Ovary (tissue), 9 donors: Measurements from ENCODE around the gene RPL22L1. TPM values are rescaled to one million over a fixed set of nuclear protein-coding genes. Genes with fewer than 3 reads are reported as not detected.
"Not testable (repeated sequence)": the region's sequence is repeated elsewhere in the genome, so short reads cannot be mapped to it uniquely, and the experiment has no call there.

Experiments used
- DNase-seq, 5 donors: peaks; one replicate each; pipeline ENCODE4 v3.0.0-alpha.2; 2019 to 2020
- H3K27ac ChIP-seq, 2 donors: fragments of 200-600 bp; one replicate each; pipeline versions ENCODE4 v1.5.1 to v1.8.0; 2019 to 2022
- H3K27me3 ChIP-seq: fragments of 200-600 bp; one replicate; pipeline ENCODE4 v1.8.0; 2022
- H3K36me3 ChIP-seq: fragments of 200-600 bp; sonication (generic); one replicate; pipeline ENCODE4 v1.5.1; 2019
- H3K4me1 ChIP-seq: one replicate; pipeline ENCODE4 v1.8.1; 2013; ENCODE audit warnings: mild to moderate bottlenecking, moderate library complexity; ENCODE audit not compliant: insufficient read depth
- H3K4me3 ChIP-seq: fragments of 200-600 bp; sonication (generic); one replicate; pipeline ENCODE4 v1.5.1; 2017
- H3K9me3 ChIP-seq, 2 donors: fragments of 200-600 bp in 1 of 2; sonication (generic) in 1 of 2; one replicate each; pipeline versions ENCODE4 v1.5.1 to v1.8.1; 2013 to 2019; ENCODE audit warnings: mild to moderate bottlenecking in 1 of 2, moderate library complexity in 1 of 2
- CTCF ChIP-seq, 3 donors: fragments of 450-650 bp in 2 of 3; fragments of 200-600 bp in 1 of 3; IDR thresholded peaks; one replicate each; pipeline versions ENCODE4 v1.5.1 to v1.8.0; 2016 to 2022; ENCODE audit warnings: antibody characterized with exemption in 3 of 3, mild to moderate bottlenecking in 1 of 3
- EP300 ChIP-seq: sonication (generic); formaldehyde crosslinking; IDR thresholded peaks from one replicate; pipeline ENCODE4 v1.6.1; 2017; ENCODE audit warnings: antibody characterized with exemption
- POLR2A ChIP-seq: fragments of 450-650 bp; IDR thresholded peaks from one replicate; pipeline ENCODE4 v1.6.1; 2017; ENCODE audit warnings: antibody characterized with exemption, mild to moderate bottlenecking, moderate library complexity
- WGBS, 3 donors: extraction: QIAGEN DNeasy Blood & Tissue Kit in 1 of 3; methylation state at CpG; one replicate each; pipeline versions ENCODE4 v1.1.5 to v1.1.7; 2013 to 2017; 5-methylcytosine and 5-hydroxymethylcytosine counted together
- intact Hi-C, 4 donors: fragments of 100-400 bp; cut with DNase I; formaldehyde crosslinking; loops; one replicate each; pipeline versions ENCODE4 v1.11.0 to v1.15.1; 2022 to 2023
- polyA plus RNA-seq, 2 donors: library from polyadenylated mRNA; stranded (reverse); fragments of 200-250 nt in 1 of 2; fragments of 350-450 nt in 1 of 2; fragmentation: Illumina TruSeq in 1 of 2; extraction: RNeasy Lipid Tissue Mini Kit (QIAGEN cat#74804) in 1 of 2; gene quantifications; one replicate each; pipeline ENCODE4 v1.2.3, GENCODE V29; 2013 to 2014
- total RNA-seq, 7 donors: library from RNA; depleted of rRNA in 2 of 7; stranded (reverse); fragments of >200 nt in 2 of 7; fragmentation: NEBNext Ultra II Directional in 3 of 7; extraction: Animal tissue kit (Norgen Biotek cat#: 25700) in 3 of 7; gene quantifications; one replicate each; pipeline versions ENCODE4 v1.1.0 to v1.2.4, GENCODE V29; 2016 to 2023
- donor health status: DM: no; HTN: no; CAD: no; lungs with moderate emphysema.
- donor health status: DM: no; HTN: no; CAD: no.
- donor health status: Bipolar disorder and iron deficiency.
- donor health status: DM: yes; HTN: yes; CAD: no.
- donor health status: DM: no; HTN: no; CAD: no.
- donor health status: DM: yes; HTN: yes; CAD: no.

The RPL22L1 gene
- total and polyA plus RNA-seq, 9 donors, result 41.7 to 171 (median 68.4) TPM

GRCh38 chr3:170835336-170835735 is 34.7 kb downstream of the RPL22L1 start:
- Histone ChIP-seq H3K4me3 (no peak overlapping the region), H3K27me3 (no peaks in the 10 kb centered on the region), H3K4me1 (peaks cover 6% of the 10 kb centered on the region), H3K27ac (no peak overlapping the region), H3K9me3 (no peaks in the 10 kb centered on the region), H3K36me3 (no peaks in the 10 kb centered on the region)
- TF ChIP-seq EP300 (no peak), CTCF (IDR thresholded peaks at IDR 0.05) (no peak), POLR2A (no peak)
- DNase-seq, result no peak
- 5 to 10% (median 7%) methylated on average over 3 of the region's 3 CpGs for WGBS, 3 donors
- intact Hi-C loops, result no loop called here

GRCh38 chr3:170830580-170830979 is 39.4 kb downstream of the RPL22L1 start:
- TF ChIP-seq CTCF (IDR thresholded peaks at IDR 0.05), result no peak
- TF ChIP-seq EP300, result no peak
- no peak for TF ChIP-seq POLR2A
- no peaks in the 10 kb centered on the region for H3K9me3 ChIP-seq
- no peaks in the 10 kb centered on the region for H3K27me3 ChIP-seq
- no peak overlapping the region for H3K4me3 ChIP-seq
- no peak overlapping the region for H3K27ac ChIP-seq
- intact Hi-C loops, result no loop called here
- no peak for DNase-seq
- no peaks in the 10 kb centered on the region for H3K36me3 ChIP-seq
- peaks cover 14% of the 10 kb centered on the region for H3K4me1 ChIP-seq
- 96 to 98% (median 97%) methylated on average over 4 of the region's 4 CpGs for WGBS, 3 donors

- Histone ChIP-seq H3K4me3 (no peak overlapping the region), H3K4me1 (peaks cover 12% of the 10 kb centered on the region), H3K9me3 (no peaks in the 10 kb centered on the region), H3K27me3 (no peaks in the 10 kb centered on the region), H3K27ac (no peak overlapping the region), H3K36me3 (no peaks in the 10 kb centered on the region)
- no peak for DNase-seq
- TF ChIP-seq EP300 (no peak), POLR2A (no peak), CTCF (IDR thresholded peaks at IDR 0.05) (no peak)
- 44 to 49% (median 46%) methylated on average over 9 of the region's 9 CpGs for WGBS, 3 donors
- intact Hi-C loops, result no loop called here
These were observed 40.3 kb downstream of the RPL22L1 start for GRCh38 chr3:170829546-170830272.

GRCh38 chr3:170826047-170826446 is 43.9 kb downstream of the RPL22L1 start:
- TF ChIP-seq CTCF (IDR thresholded peaks at IDR 0.05) (no peak), POLR2A (no peak), EP300 (no peak)
- H3K4me1 ChIP-seq, result peaks cover 8% of the 10 kb centered on the region
- no peak for DNase-seq
- H3K4me3 ChIP-seq, result no peak overlapping the region
- no peaks in the 10 kb centered on the region for H3K36me3 ChIP-seq
- intact Hi-C loops, result no loop called here
- H3K27ac ChIP-seq, result no peak overlapping the region
- WGBS, 3 donors, result 63 to 73% (median 67%) methylated on average over 2 of the region's 2 CpGs
- no peaks in the 10 kb centered on the region for H3K9me3 ChIP-seq
- H3K27me3 ChIP-seq, result no peaks in the 10 kb centered on the region

GRCh38 chr3:170823562-170823961 is 46.4 kb downstream of the RPL22L1 start:
- intact Hi-C loops, result not testable (repeated sequence)

GRCh38 chr3:170818325-170818724 is 51.7 kb downstream of the RPL22L1 start:
- not testable (repeated sequence) for H3K4me3 ChIP-seq, H3K36me3 ChIP-seq, H3K4me1 ChIP-seq, DNase-seq, H3K9me3 ChIP-seq, H3K27me3 ChIP-seq, H3K27ac ChIP-seq
- intact Hi-C loops, result loop anchor here in 2 of 4 donors (10.0 kb wide), 1 partner anchor 404 kb away; the partner anchor contains the start of gene CLDN11 (in 2 of the 2)
- 95 to 100% (median 100%) methylated on average over 1 of the region's 1 CpG for WGBS, 3 donors

More at GRCh38 chr3:170823562-170823961, 46.4 kb downstream of the RPL22L1 start:
- not testable (repeated sequence) for H3K27me3 ChIP-seq, H3K27ac ChIP-seq, H3K9me3 ChIP-seq, DNase-seq, H3K4me3 ChIP-seq, H3K4me1 ChIP-seq, H3K36me3 ChIP-seq
- 93 to 94% (median 93%) methylated on average over 2 of the region's 2 CpGs for WGBS, 3 donors

GRCh38 chr3:170817471-170817870 is 52.5 kb downstream of the RPL22L1 start:
- intact Hi-C loops, result loop anchor here in 2 of 4 donors (10.0 kb wide), 1 partner anchor 403 kb away; the partner anchor contains the start of gene CLDN11 (in 2 of the 2)
- not testable (repeated sequence) for H3K4me3 ChIP-seq, H3K9me3 ChIP-seq, H3K27ac ChIP-seq, DNase-seq, H3K4me1 ChIP-seq, H3K36me3 ChIP-seq, H3K27me3 ChIP-seq
- WGBS, 3 donors, result 89 to 96% (median 93%) methylated on average over 2 of the region's 2 CpGs
